ENCODE data around the gene DDIT4. TPM values are rescaled to one million over a fixed set of nuclear protein-coding genes. Genes with fewer than 3 reads are reported as not detected.

DDIT4 gene
- total and polyA plus RNA-seq, 9 of the 15 experiments (the other 6 are each of a cell fraction or from before 2014, with no cell fraction given), result 8.2 to 675 (median 159) TPM

DNA sequence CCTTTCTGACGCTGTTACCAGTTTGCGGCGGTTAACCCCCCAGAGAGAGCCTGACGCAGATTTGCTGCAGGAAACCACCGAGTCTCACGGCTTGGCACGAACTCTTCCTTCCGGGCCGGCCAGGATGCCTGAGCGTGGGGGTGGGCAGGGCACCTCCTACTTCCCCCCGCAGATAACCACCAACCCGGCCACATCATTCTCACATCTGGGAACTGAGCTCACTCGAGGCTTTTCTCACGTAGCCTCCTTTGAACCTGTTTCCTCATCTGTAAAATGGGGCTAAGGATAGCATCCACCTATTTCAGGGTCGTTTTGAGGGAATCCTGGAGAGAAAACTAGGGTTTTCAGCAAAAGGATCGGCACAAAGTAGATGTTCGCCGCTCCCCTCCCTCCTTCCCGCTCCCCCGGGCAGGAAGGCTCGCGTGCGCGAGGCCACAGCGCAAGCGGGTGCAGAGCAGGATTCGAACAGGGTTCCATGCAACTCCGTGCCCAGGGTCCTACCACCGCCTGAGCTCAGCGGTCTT is 23.6 kb downstream of the DDIT4 start (continued):
- TF ChIP-seq, protein P1, sequence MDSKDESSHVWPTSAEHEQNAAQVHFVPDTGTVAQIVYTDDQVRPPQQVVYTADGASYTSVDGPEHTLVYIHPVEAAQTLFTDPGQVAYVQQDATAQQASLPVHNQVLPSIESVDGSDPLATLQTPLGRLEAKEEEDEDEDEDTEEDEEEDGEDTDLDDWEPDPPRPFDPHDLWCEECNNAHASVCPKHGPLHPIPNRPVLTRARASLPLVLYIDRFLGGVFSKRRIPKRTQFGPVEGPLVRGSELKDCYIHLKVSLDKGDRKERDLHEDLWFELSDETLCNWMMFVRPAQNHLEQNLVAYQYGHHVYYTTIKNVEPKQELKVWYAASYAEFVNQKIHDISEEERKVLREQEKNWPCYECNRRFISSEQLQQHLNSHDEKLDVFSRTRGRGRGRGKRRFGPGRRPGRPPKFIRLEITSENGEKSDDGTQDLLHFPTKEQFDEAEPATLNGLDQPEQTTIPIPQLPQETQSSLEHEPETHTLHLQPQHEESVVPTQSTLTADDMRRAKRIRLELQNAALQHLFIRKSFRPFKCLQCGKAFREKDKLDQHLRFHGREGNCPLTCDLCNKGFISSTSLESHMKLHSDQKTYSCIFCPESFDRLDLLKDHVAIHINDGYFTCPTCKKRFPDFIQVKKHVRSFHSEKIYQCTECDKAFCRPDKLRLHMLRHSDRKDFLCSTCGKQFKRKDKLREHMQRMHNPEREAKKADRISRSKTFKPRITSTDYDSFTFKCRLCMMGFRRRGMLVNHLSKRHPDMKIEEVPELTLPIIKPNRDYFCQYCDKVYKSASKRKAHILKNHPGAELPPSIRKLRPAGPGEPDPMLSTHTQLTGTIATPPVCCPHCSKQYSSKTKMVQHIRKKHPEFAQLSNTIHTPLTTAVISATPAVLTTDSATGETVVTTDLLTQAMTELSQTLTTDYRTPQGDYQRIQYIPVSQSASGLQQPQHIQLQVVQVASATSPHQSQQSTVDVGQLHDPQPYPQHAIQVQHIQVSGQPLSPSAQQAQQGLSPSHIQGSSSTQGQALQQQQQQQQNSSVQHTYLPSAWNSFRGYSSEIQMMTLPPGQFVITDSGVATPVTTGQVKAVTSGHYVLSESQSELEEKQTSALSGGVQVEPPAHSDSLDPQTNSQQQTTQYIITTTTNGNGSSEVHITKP (IDR thresholded peaks at IDR 0.05; ENCODE audit: partially characterized antibody), result peak; percentile 46
- TF ChIP-seq HIVEP1 (CRISPR knock-in tag; IDR thresholded peaks at IDR 0.05), result 0 out of 2 replicates have a peak, but pooled peaks have one; percentile 66
- peak; percentile 89 for TF ChIP-seq PHB (CRISPR knock-in tag; IDR thresholded peaks at IDR 0.05)
- TF ChIP-seq SOX6 (IDR thresholded peaks at IDR 0.05), result no peak
- peak in 1 of 2 experiments; percentile 4; a peak in 2 of 4 replicates for TF ChIP-seq TEAD1 (CRISPR knock-in tag; IDR thresholded peaks at IDR 0.05)
- TF ChIP-seq, protein P2, sequence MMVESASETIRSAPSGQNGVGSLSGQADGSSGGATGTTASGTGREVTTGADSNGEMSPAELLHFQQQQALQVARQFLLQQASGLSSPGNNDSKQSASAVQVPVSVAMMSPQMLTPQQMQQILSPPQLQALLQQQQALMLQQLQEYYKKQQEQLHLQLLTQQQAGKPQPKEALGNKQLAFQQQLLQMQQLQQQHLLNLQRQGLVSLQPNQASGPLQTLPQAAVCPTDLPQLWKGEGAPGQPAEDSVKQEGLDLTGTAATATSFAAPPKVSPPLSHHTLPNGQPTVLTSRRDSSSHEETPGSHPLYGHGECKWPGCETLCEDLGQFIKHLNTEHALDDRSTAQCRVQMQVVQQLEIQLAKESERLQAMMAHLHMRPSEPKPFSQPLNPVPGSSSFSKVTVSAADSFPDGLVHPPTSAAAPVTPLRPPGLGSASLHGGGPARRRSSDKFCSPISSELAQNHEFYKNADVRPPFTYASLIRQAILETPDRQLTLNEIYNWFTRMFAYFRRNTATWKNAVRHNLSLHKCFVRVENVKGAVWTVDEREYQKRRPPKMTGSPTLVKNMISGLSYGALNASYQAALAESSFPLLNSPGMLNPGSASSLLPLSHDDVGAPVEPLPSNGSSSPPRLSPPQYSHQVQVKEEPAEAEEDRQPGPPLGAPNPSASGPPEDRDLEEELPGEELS (CRISPR knock-in tag; IDR thresholded peaks at IDR 0.05; ENCODE audit: borderline replicate concordance), result peak; percentile 19; the same call in 1 of the 2 replicates
- no peak for TF ChIP-seq PML (IDR thresholded peaks at IDR 0.05; ENCODE audit: low read length)
- TF ChIP-seq, protein P3, sequence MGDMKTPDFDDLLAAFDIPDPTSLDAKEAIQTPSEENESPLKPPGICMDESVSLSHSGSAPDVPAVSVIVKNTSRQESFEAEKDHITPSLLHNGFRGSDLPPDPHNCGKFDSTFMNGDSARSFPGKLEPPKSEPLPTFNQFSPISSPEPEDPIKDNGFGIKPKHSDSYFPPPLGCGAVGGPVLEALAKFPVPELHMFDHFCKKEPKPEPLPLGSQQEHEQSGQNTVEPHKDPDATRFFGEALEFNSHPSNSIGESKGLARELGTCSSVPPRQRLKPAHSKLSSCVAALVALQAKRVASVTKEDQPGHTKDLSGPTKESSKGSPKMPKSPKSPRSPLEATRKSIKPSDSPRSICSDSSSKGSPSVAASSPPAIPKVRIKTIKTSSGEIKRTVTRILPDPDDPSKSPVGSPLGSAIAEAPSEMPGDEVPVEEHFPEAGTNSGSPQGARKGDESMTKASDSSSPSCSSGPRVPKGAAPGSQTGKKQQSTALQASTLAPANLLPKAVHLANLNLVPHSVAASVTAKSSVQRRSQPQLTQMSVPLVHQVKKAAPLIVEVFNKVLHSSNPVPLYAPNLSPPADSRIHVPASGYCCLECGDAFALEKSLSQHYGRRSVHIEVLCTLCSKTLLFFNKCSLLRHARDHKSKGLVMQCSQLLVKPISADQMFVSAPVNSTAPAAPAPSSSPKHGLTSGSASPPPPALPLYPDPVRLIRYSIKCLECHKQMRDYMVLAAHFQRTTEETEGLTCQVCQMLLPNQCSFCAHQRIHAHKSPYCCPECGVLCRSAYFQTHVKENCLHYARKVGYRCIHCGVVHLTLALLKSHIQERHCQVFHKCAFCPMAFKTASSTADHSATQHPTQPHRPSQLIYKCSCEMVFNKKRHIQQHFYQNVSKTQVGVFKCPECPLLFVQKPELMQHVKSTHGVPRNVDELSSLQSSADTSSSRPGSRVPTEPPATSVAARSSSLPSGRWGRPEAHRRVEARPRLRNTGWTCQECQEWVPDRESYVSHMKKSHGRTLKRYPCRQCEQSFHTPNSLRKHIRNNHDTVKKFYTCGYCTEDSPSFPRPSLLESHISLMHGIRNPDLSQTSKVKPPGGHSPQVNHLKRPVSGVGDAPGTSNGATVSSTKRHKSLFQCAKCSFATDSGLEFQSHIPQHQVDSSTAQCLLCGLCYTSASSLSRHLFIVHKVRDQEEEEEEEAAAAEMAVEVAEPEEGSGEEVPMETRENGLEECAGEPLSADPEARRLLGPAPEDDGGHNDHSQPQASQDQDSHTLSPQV (IDR thresholded peaks at IDR 0.05), result peak; percentile 95
- TF ChIP-seq, protein P4, sequence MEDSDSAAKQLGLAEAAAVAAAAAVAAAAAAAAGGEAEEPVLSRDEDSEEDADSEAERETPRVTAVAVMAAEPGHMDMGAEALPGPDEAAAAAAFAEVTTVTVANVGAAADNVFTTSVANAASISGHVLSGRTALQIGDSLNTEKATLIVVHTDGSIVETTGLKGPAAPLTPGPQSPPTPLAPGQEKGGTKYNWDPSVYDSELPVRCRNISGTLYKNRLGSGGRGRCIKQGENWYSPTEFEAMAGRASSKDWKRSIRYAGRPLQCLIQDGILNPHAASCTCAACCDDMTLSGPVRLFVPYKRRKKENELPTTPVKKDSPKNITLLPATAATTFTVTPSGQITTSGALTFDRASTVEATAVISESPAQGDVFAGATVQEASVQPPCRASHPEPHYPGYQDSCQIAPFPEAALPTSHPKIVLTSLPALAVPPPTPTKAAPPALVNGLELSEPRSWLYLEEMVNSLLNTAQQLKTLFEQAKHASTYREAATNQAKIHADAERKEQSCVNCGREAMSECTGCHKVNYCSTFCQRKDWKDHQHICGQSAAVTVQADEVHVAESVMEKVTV (CRISPR knock-in tag; IDR thresholded peaks at IDR 0.05), result no peak
- TF ChIP-seq, protein P5, sequence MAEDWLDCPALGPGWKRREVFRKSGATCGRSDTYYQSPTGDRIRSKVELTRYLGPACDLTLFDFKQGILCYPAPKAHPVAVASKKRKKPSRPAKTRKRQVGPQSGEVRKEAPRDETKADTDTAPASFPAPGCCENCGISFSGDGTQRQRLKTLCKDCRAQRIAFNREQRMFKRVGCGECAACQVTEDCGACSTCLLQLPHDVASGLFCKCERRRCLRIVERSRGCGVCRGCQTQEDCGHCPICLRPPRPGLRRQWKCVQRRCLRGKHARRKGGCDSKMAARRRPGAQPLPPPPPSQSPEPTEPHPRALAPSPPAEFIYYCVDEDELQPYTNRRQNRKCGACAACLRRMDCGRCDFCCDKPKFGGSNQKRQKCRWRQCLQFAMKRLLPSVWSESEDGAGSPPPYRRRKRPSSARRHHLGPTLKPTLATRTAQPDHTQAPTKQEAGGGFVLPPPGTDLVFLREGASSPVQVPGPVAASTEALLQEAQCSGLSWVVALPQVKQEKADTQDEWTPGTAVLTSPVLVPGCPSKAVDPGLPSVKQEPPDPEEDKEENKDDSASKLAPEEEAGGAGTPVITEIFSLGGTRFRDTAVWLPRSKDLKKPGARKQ (CRISPR knock-in tag; IDR thresholded peaks at IDR 0.05), result no peak
- TF ChIP-seq ERF (CRISPR knock-in tag; IDR thresholded peaks at IDR 0.05), result peak; percentile 58
- TF ChIP-seq ZNF12 (CRISPR knock-in tag; IDR thresholded peaks at IDR 0.05), result peak; percentile 36; the same call in 1 of the 2 replicates
- peak; percentile 53 for TF ChIP-seq SMAD1 (IDR thresholded peaks at IDR 0.05; ENCODE audit: low read depth, low read length, partially characterized antibody)
- 0 out of 2 replicates have a peak, but pooled peaks have one; percentile 49 for TF ChIP-seq ZNF134 (CRISPR knock-in tag; conservative IDR thresholded peaks at IDR 0.05)
- TF ChIP-seq NFRKB (IDR thresholded peaks at IDR 0.05; ENCODE audit: low read depth), result peak; percentile 90
